HCT116 (cell line): ENCODE data around the gene TMOD1. TPM values are rescaled to one million over a fixed set of nuclear protein-coding genes. Genes with fewer than 3 reads are reported as not detected.

Source experiments
- ATAC-seq: fragments of 200-7000 bp; cut with Tn5 transposase; 2 replicates; pipeline ENCODE4 v1.9.1; 2020; ENCODE audit warnings: mild to moderate bottlenecking, moderate library complexity
- BruUV-seq: library from RNA; stranded (reverse); fragments of 400-500 nt; replicated peaks from 2 replicates; lab custom pipeline; 2021; lab: Mats Ljungman, UMichigan
- CTCF ChIA-PET: fragments of 300-600 bp; sonication (Branson Sonifier 250); formaldehyde crosslinking; loops from one replicate; lab custom pipeline; 2021; ENCODE audit warnings: antibody characterized with exemption; lab: Charles Lee
- POLR2A ChIA-PET: fragments of 300-600, 350-600 bp; sonication (Branson Sonifier 250); formaldehyde crosslinking; loops from one replicate; lab custom pipeline; 2021; ENCODE audit warnings: antibody characterized with exemption; lab: Charles Lee
- RAD21 ChIA-PET, 2 experiments: fragments of 300-600 bp; sonication (Branson Sonifier 250); formaldehyde crosslinking; loops; one replicate each; lab custom pipeline; 2023; ENCODE audit warnings: low total read pairs in 2 of 2; ENCODE audit not compliant: uncharacterized antibody in 2 of 2, unreplicated experiment in 2 of 2, low non-redundant PET in 1 of 2; lab: Charles Lee
- DNase-seq: peaks from one replicate; pipeline ENCODE4 v3.0.0-alpha.2; 2010; ENCODE audit warnings: low read depth, low spot score
- H2AFZ ChIP-seq: fragments of 200-600 bp; shearing (Covaris generic), sonication (generic); 2 replicates; pipeline ENCODE4 v1.6.1; 2017; ENCODE audit warnings: low read depth, mixed run types, mixed read lengths, antibody characterized with exemption, low read length; ENCODE audit not compliant: poor library complexity, severe bottlenecking
- H3K27ac ChIP-seq: 2 replicates; pipeline ENCODE4 v1.5.1; 2012; ENCODE audit warnings: low read depth, low read length
- H3K27me3 ChIP-seq: fragments of 200-600 bp; sonication (generic); 2 replicates; pipeline ENCODE4 v1.6.1; 2016; ENCODE audit warnings: mixed run types, low read length, mixed read lengths; ENCODE audit not compliant: insufficient read depth
- H3K36me3 ChIP-seq, 2 experiments: fragments of 200-500 bp in 1 of 2; fragments of 200-600 bp in 1 of 2; sonication (Bioruptor generic) in 1 of 2; sonication (generic) in 1 of 2; 2 replicates each; pipeline versions ENCODE4 v1.5.1 to v1.6.1; 2014 to 2016; ENCODE audit warnings: low read length in 2 of 2, inconsistent platforms in 1 of 2, mixed read lengths in 1 of 2, mixed run types in 1 of 2; ENCODE audit not compliant: insufficient read depth in 2 of 2, control insufficient read depth in 1 of 2
- H3K4me1 ChIP-seq, 2 experiments: fragments of 200-600 bp in 1 of 2; sonication (generic) in 1 of 2; 2 replicates each; pipeline versions ENCODE4 v1.5.1 to v1.6.1; 2012 to 2017; ENCODE audit warnings: low read length in 2 of 2, inconsistent platforms in 1 of 2, mild to moderate bottlenecking in 1 of 2, mixed read lengths in 1 of 2, mixed run types in 1 of 2, moderate library complexity in 1 of 2; ENCODE audit not compliant: insufficient read depth in 2 of 2, control insufficient read depth in 1 of 2
- H3K4me2 ChIP-seq: fragments of 200-600 bp; sonication (generic); 2 replicates; pipeline ENCODE4 v1.6.1; 2017; ENCODE audit warnings: mixed run types, low read length, mixed read lengths
- H3K4me3 ChIP-seq, 2 experiments: fragments of 200-600 bp in 1 of 2; sonication (generic) in 1 of 2; replicated peaks in 1 of 2; 2 replicates each; pipeline ENCODE4 v1.5.1; 2011 to 2016; ENCODE audit warnings: low read length in 2 of 2, control low read depth in 1 of 2, low read depth in 1 of 2, mild to moderate bottlenecking in 1 of 2, mixed read lengths in 1 of 2, mixed run types in 1 of 2
- H3K79me2 ChIP-seq: fragments of 200-600 bp; sonication (generic); 2 replicates; pipeline ENCODE4 v1.6.1; 2017; ENCODE audit warnings: mild to moderate bottlenecking, mixed run types, low read length, moderate library complexity, mixed read lengths; ENCODE audit not compliant: insufficient read depth
- H3K9ac ChIP-seq: fragments of 200-600 bp; sonication (generic); 2 replicates; pipeline ENCODE4 v1.6.1; 2016; ENCODE audit warnings: low read length, mixed read lengths
- H3K9me2 ChIP-seq: fragments of 200-600 bp; sonication (generic), shearing (Covaris generic); 2 replicates; pipeline ENCODE4 v1.6.1; 2017; ENCODE audit warnings: mixed run types, mild to moderate bottlenecking, moderate library complexity; ENCODE audit not compliant: insufficient read depth
- H3K9me3 ChIP-seq, 2 experiments: fragments of 200-500 bp in 1 of 2; fragments of 200-600 bp in 1 of 2; sonication (Bioruptor generic) in 1 of 2; sonication (generic) in 1 of 2; 2 replicates each; pipeline ENCODE4 v1.6.1; 2014 to 2017; ENCODE audit warnings: low read length in 2 of 2, mixed read lengths in 2 of 2, inconsistent platforms in 1 of 2, low read depth in 1 of 2, mild to moderate bottlenecking in 1 of 2, mixed run types in 1 of 2, moderate library complexity in 1 of 2; ENCODE audit not compliant: control insufficient read depth in 1 of 2, insufficient read depth in 1 of 2
- H4K20me1 ChIP-seq: fragments of 200-600 bp; sonication (generic), shearing (Covaris generic); 2 replicates; pipeline ENCODE4 v1.6.1; 2017; ENCODE audit warnings: mixed run types, mild to moderate bottlenecking, moderate library complexity; ENCODE audit not compliant: insufficient read depth
- ATF3 ChIP-seq: IDR thresholded peaks from 2 replicates; pipeline ENCODE4 v1.6.1; 2012
- CBX3 ChIP-seq: IDR thresholded peaks from 2 replicates; pipeline ENCODE4 v1.6.1; 2012; ENCODE audit warnings: low read depth
- CEBPB ChIP-seq: IDR thresholded peaks from 2 replicates; pipeline ENCODE4 v1.6.1; 2012; ENCODE audit warnings: low read depth
- EGR1 ChIP-seq: IDR thresholded peaks from 2 replicates; pipeline ENCODE4 v1.6.1; 2012; ENCODE audit warnings: low read depth
- EZH2 ChIP-seq: fragments of 200-600 bp; sonication (generic); IDR thresholded peaks from 2 replicates; pipeline ENCODE4 v1.6.1; 2017; ENCODE audit warnings: antibody characterized with exemption, mixed run types
- EZH2phosphoT487 ChIP-seq: fragments of 200-600 bp; IDR thresholded peaks from 2 replicates; pipeline ENCODE4 v1.6.1; 2018; ENCODE audit warnings: antibody characterized with exemption, borderline replicate concordance
- MAX ChIP-seq: IDR thresholded peaks from 2 replicates; pipeline ENCODE4 v1.6.1; 2012
- POLR2A ChIP-seq: IDR thresholded peaks from 2 replicates; pipeline ENCODE4 v1.7.0; 2011; ENCODE audit warnings: borderline replicate concordance; ENCODE audit not compliant: insufficient read depth, insufficient read length; ENCODE audit errors: extremely low read depth
- RAD21 ChIP-seq: IDR thresholded peaks from 2 replicates; pipeline ENCODE4 v1.6.1; 2012; ENCODE audit warnings: low read depth, mild to moderate bottlenecking
- SRF ChIP-seq: IDR thresholded peaks from 2 replicates; pipeline ENCODE4 v1.6.1; 2012; ENCODE audit warnings: low read depth
- ZBTB33 ChIP-seq: IDR thresholded peaks from 2 replicates; pipeline ENCODE4 v1.6.1; 2011; ENCODE audit warnings: mild to moderate bottlenecking, low read length, moderate library complexity; ENCODE audit not compliant: insufficient replicate concordance; ENCODE audit errors: extremely low read depth
- ZNF274 ChIP-seq: fragments of 200-500 bp; sonication (Bioruptor generic); IDR thresholded peaks from 2 replicates; pipeline ENCODE4 v1.6.1; 2014; ENCODE audit warnings: mild to moderate bottlenecking, low read depth, low read length, inconsistent platforms
- intact Hi-C: fragments of 100-400 bp; cut with micrococcal nuclease; formaldehyde crosslinking; loops from 2 replicates; pipeline ENCODE4 v1.10.0; 2022
- total RNA-seq: library from RNA; stranded (reverse); gene quantifications from one replicate; pipeline ENCODE4 v1.2.1, GENCODE V29; 2021; ENCODE audit not compliant: unreplicated experiment

The TMOD1 gene
- total RNA-seq, 1 experiment from 2014 or later, result 4.4 TPM

- Histone ChIP-seq H3K27ac (no peak overlapping the region), H3K79me2 (no peaks in the 10 kb centered on the region), H3K36me3 (no peaks in the 10 kb centered on the region), H3K27me3 (no peaks in the 10 kb centered on the region), H3K4me3 (no peak overlapping the region), H2AFZ (no peak overlapping the region), H3K9me2 (no peaks in the 10 kb centered on the region), H3K9ac (no peak overlapping the region), H3K4me1 (peaks cover 6 to 32% of the 10 kb centered on the region in 2 experiments)
- ATAC-seq, result no peak
- ChIA-PET RAD21 (no interaction called here), CTCF (no interaction called here)
- intact Hi-C loops, result no loop called here
- BruUV-seq, result no TSS peak
- no peak for TF ChIP-seq MAX
- no peak for TF ChIP-seq ZBTB33
- TF ChIP-seq EZH2phosphoT487, result no peak
- no peak for TF ChIP-seq CEBPB
- TF ChIP-seq ZNF274, result no peak
- no peak for TF ChIP-seq EGR1
- TF ChIP-seq EZH2, result no peak
- TF ChIP-seq RAD21, result no peak
- no peak for TF ChIP-seq SRF
- TF ChIP-seq CBX3, result no peak
- TF ChIP-seq ATF3, result no peak
- TF ChIP-seq POLR2A, result no peak
- TF ChIP-seq, all 23 proteins: peak for 0
- H3K4me2 ChIP-seq, result no peak overlapping the region
- DNase-seq, result no peak
- H3K9me3 ChIP-seq, result no peaks in the 10 kb centered on the region
- POLR2A ChIA-PET, result no interaction called here
- no peaks in the 10 kb centered on the region for H4K20me1 ChIP-seq
Measured at GRCh38 chr9:97568461-97569275, 67.2 kb downstream of the TMOD1 start.
